Measurements from ENCODE around the gene MYRIP.
"Not testable (repeated sequence)": the region's sequence is repeated elsewhere in the genome, so short reads cannot be mapped to it uniquely, and the experiment has no call there.

The MYRIP gene

GRCh38 chr3:39809995-39810595 is 686 bp downstream of the MYRIP start:
- Histone ChIP-seq H3K27ac (ENCODE audit: low read length) (no peak overlapping the region), H3K27me3 (ENCODE audit: insufficient read depth, low read length) (peaks cover 69% of the 10 kb centered on the region), H3K36me3 (ENCODE audit: insufficient read depth, low read depth, low read length) (no peaks in the 10 kb centered on the region), H3K4me1 (ENCODE audit: insufficient read depth, low read length) (peaks cover 2% of the 10 kb centered on the region; the same call in 1 of the 2 replicates), H3K9me3 (ENCODE audit: insufficient read depth, low read depth, low read length) (no peaks in the 10 kb centered on the region), H3K9ac (ENCODE audit: low read depth, low read length) (no peak overlapping the region), H3K4me3 (ENCODE audit: low read length) (peak overlapping the region; percentile 72)

GRCh38 chr3:39810647-39811161 is 1.3 kb downstream of the MYRIP start:
- Histone ChIP-seq H3K4me1 (ENCODE audit: insufficient read depth, low read length) (peaks cover 2% of the 10 kb centered on the region; the same call in 1 of the 2 replicates), H3K9me3 (ENCODE audit: insufficient read depth, low read depth, low read length) (no peaks in the 10 kb centered on the region), H3K4me3 (ENCODE audit: low read length) (peak overlapping the region; percentile 72), H3K9ac (ENCODE audit: low read depth, low read length) (no peak overlapping the region), H3K27ac (ENCODE audit: low read length) (no peak overlapping the region), H3K36me3 (ENCODE audit: insufficient read depth, low read depth, low read length) (no peaks in the 10 kb centered on the region), H3K27me3 (ENCODE audit: insufficient read depth, low read length) (peaks cover 63% of the 10 kb centered on the region)

GRCh38 chr3:39811561-39811960 is 2.2 kb downstream of the MYRIP start:
- Histone ChIP-seq H3K9me3 (ENCODE audit: insufficient read depth, low read depth, low read length) (no peaks in the 10 kb centered on the region), H3K36me3 (ENCODE audit: insufficient read depth, low read depth, low read length) (no peaks in the 10 kb centered on the region), H3K4me1 (ENCODE audit: insufficient read depth, low read length) (peaks cover 2% of the 10 kb centered on the region; the same call in 1 of the 2 replicates), H3K27ac (ENCODE audit: low read length) (no peak overlapping the region), H3K4me3 (ENCODE audit: low read length) (no peak overlapping the region), H3K27me3 (ENCODE audit: insufficient read depth, low read length) (peaks cover 55% of the 10 kb centered on the region), H3K9ac (ENCODE audit: low read depth, low read length) (no peak overlapping the region)

- H3K4me1 ChIP-seq (ENCODE audit: insufficient read depth, low read length) = peaks cover 2% of the 10 kb centered on the region; the same call in 1 of the 2 replicates
- H3K36me3 ChIP-seq (ENCODE audit: insufficient read depth, low read depth, low read length) = no peaks in the 10 kb centered on the region
- H3K9me3 ChIP-seq (ENCODE audit: insufficient read depth, low read depth, low read length) = no peaks in the 10 kb centered on the region
- H3K27ac ChIP-seq (ENCODE audit: low read length) = no peak overlapping the region
- no peak overlapping the region for H3K4me3 ChIP-seq (ENCODE audit: low read length)
- no peak overlapping the region for H3K9ac ChIP-seq (ENCODE audit: low read depth, low read length)
- peaks cover 45% of the 10 kb centered on the region for H3K27me3 ChIP-seq (ENCODE audit: insufficient read depth, low read length)
Measured at GRCh38 chr3:39812537-39812936, 3.1 kb downstream of the MYRIP start.

- Histone ChIP-seq H3K27me3 (ENCODE audit: insufficient read depth, low read length) (peaks cover 30% of the 10 kb centered on the region), H3K36me3 (ENCODE audit: insufficient read depth, low read depth, low read length) (no peaks in the 10 kb centered on the region), H3K9me3 (ENCODE audit: insufficient read depth, low read depth, low read length) (no peaks in the 10 kb centered on the region)
Measured at GRCh38 chr3:39814007-39814406, 4.6 kb downstream of the MYRIP start.

GRCh38 chr3:39819899-39820298 is 10.5 kb downstream of the MYRIP start:
- H3K27ac ChIP-seq (ENCODE audit: low read length) = no peak overlapping the region

More at GRCh38 chr3:39814007-39814406, 4.6 kb downstream of the MYRIP start:
- Histone ChIP-seq H3K4me1 (ENCODE audit: insufficient read depth, low read length) (no peaks in the 10 kb centered on the region), H3K9ac (ENCODE audit: low read depth, low read length) (no peak overlapping the region), H3K4me3 (ENCODE audit: low read length) (no peak overlapping the region), H3K27ac (ENCODE audit: low read length) (no peak overlapping the region)

GRCh38 chr3:39833764-39834163 is 24.4 kb downstream of the MYRIP start:
- not testable (repeated sequence) for H3K36me3 ChIP-seq (ENCODE audit: insufficient read depth, low read depth, low read length); H3K9ac ChIP-seq (ENCODE audit: low read depth, low read length); H3K4me1 ChIP-seq (ENCODE audit: insufficient read depth, low read length); H3K4me3 ChIP-seq (ENCODE audit: low read length); H3K27me3 ChIP-seq (ENCODE audit: insufficient read depth, low read length); H3K27ac ChIP-seq (ENCODE audit: low read length); H3K9me3 ChIP-seq (ENCODE audit: insufficient read depth, low read depth, low read length)

More at GRCh38 chr3:39819899-39820298, 10.5 kb downstream of the MYRIP start:
- no peak overlapping the region for H3K9ac ChIP-seq (ENCODE audit: low read depth, low read length)
- no peaks in the 10 kb centered on the region for H3K9me3 ChIP-seq (ENCODE audit: insufficient read depth, low read depth, low read length)
- no peaks in the 10 kb centered on the region for H3K27me3 ChIP-seq (ENCODE audit: insufficient read depth, low read length)
- no peaks in the 10 kb centered on the region for H3K36me3 ChIP-seq (ENCODE audit: insufficient read depth, low read depth, low read length)
- H3K4me1 ChIP-seq (ENCODE audit: insufficient read depth, low read length) = no peaks in the 10 kb centered on the region
- H3K4me3 ChIP-seq (ENCODE audit: low read length) = no peak overlapping the region

GRCh38 chr3:39839484-39839883 is 30.1 kb downstream of the MYRIP start:
- H3K36me3 ChIP-seq (ENCODE audit: insufficient read depth, low read depth, low read length) = no peaks in the 10 kb centered on the region
- H3K4me1 ChIP-seq (ENCODE audit: insufficient read depth, low read length) = no peaks in the 10 kb centered on the region
- no peak overlapping the region for H3K9ac ChIP-seq (ENCODE audit: low read depth, low read length)
- no peak overlapping the region for H3K27ac ChIP-seq (ENCODE audit: low read length)
- no peaks in the 10 kb centered on the region for H3K9me3 ChIP-seq (ENCODE audit: insufficient read depth, low read depth, low read length)
- H3K27me3 ChIP-seq (ENCODE audit: insufficient read depth, low read length) = no peaks in the 10 kb centered on the region
- H3K4me3 ChIP-seq (ENCODE audit: low read length) = no peak overlapping the region

GRCh38 chr3:39843440-39843839 is 34.0 kb downstream of the MYRIP start:
- no peaks in the 10 kb centered on the region for H3K9me3 ChIP-seq (ENCODE audit: insufficient read depth, low read depth, low read length)
- no peaks in the 10 kb centered on the region for H3K27me3 ChIP-seq (ENCODE audit: insufficient read depth, low read length)
- H3K4me1 ChIP-seq (ENCODE audit: insufficient read depth, low read length) = no peaks in the 10 kb centered on the region
- H3K4me3 ChIP-seq (ENCODE audit: low read length) = no peak overlapping the region
- H3K36me3 ChIP-seq (ENCODE audit: insufficient read depth, low read depth, low read length) = no peaks in the 10 kb centered on the region
- H3K27ac ChIP-seq (ENCODE audit: low read length) = no peak overlapping the region
- H3K9ac ChIP-seq (ENCODE audit: low read depth, low read length) = no peak overlapping the region

GRCh38 chr3:39848365-39848764 is 39.0 kb downstream of the MYRIP start:
- Histone ChIP-seq H3K4me1 (ENCODE audit: insufficient read depth, low read length) (no peaks in the 10 kb centered on the region), H3K27ac (ENCODE audit: low read length) (no peak overlapping the region), H3K36me3 (ENCODE audit: insufficient read depth, low read depth, low read length) (no peaks in the 10 kb centered on the region), H3K4me3 (ENCODE audit: low read length) (no peak overlapping the region), H3K9me3 (ENCODE audit: insufficient read depth, low read depth, low read length) (no peaks in the 10 kb centered on the region), H3K27me3 (ENCODE audit: insufficient read depth, low read length) (no peaks in the 10 kb centered on the region), H3K9ac (ENCODE audit: low read depth, low read length) (no peak overlapping the region)

- no peaks in the 10 kb centered on the region for H3K27me3 ChIP-seq (ENCODE audit: insufficient read depth, low read length)
- no peaks in the 10 kb centered on the region for H3K36me3 ChIP-seq (ENCODE audit: insufficient read depth, low read depth, low read length)
- no peak overlapping the region for H3K27ac ChIP-seq (ENCODE audit: low read length)
- H3K9me3 ChIP-seq (ENCODE audit: insufficient read depth, low read depth, low read length) = no peaks in the 10 kb centered on the region
- H3K9ac ChIP-seq (ENCODE audit: low read depth, low read length) = no peak overlapping the region
- H3K4me1 ChIP-seq (ENCODE audit: insufficient read depth, low read length) = no peaks in the 10 kb centered on the region
- no peak overlapping the region for H3K4me3 ChIP-seq (ENCODE audit: low read length)
Measured at GRCh38 chr3:39849992-39850715, 40.7 kb downstream of the MYRIP start.

GRCh38 chr3:39850716-39851032 is 41.3 kb downstream of the MYRIP start:
- H3K4me1 ChIP-seq (ENCODE audit: insufficient read depth, low read length) = no peaks in the 10 kb centered on the region
- no peak overlapping the region for H3K27ac ChIP-seq (ENCODE audit: low read length)
- no peak overlapping the region for H3K9ac ChIP-seq (ENCODE audit: low read depth, low read length)
- H3K9me3 ChIP-seq (ENCODE audit: insufficient read depth, low read depth, low read length) = no peaks in the 10 kb centered on the region
- no peak overlapping the region for H3K4me3 ChIP-seq (ENCODE audit: low read length)
- no peaks in the 10 kb centered on the region for H3K36me3 ChIP-seq (ENCODE audit: insufficient read depth, low read depth, low read length)
- no peaks in the 10 kb centered on the region for H3K27me3 ChIP-seq (ENCODE audit: insufficient read depth, low read length)

All from iPS-20b (cell line).